ENCODE measurements around the gene UMAD1. TPM values are rescaled to one million over a fixed set of nuclear protein-coding genes. Genes with fewer than 3 reads are reported as not detected.

UMAD1 gene
- total and polyA plus RNA-seq, 2 of the 4 experiments (the other 2 are of a cell fraction): 5.2 to 8.4 TPM

DNA sequence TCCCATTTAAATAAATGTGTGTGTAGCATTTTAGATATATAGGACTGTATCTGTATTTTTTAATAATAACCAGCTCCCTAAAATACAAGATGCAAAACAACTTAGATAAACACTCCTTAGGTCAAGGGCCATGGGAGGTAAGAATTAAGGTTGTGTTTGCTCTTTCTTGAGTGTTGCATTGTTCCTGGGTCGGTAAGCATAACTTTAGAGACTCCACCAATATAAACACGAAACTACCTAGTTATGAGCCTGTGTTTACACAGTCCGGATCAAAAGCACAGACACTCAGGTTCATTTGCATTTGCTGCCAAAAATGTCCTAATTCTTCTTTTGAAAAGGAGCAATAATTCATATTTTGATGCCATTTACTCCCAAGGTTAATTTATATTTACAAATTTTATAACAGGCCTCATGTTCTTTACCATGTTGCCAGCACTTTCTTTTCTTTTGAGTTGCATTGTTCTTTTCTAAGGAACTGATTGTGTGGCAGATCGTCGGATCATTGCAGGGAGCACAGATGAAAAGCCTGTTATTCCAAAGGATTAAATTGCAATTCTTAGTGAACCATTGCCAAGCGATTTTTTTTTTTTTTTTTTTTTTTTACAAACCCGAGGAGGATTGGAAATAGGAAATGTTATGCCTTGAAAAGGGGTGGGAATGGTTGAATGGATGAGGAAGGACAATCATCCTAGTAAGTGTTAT lies 282.3 kb downstream of the UMAD1 start:
- H3K27me3 ChIP-seq (ENCODE audit: control insufficient read depth, insufficient read depth, low read length): no peaks in the 10 kb centered on the region
- no peak overlapping the region for H2BK120ac ChIP-seq (ENCODE audit: low read depth, low read length)
- H2AFZ ChIP-seq (replicated peaks; ENCODE audit: low read length, poor library complexity): no peak overlapping the region
- intact Hi-C loops (cut with micrococcal nuclease) (no loop called here), dilution Hi-C loops (cut with HindIII; ENCODE audit: low sequenced_read_pairs, unreplicated experiment) (no loop called here), in situ Hi-C loops (cut with MboI; ENCODE audit: low sequenced_read_pairs) (no loop called here)
- no peak for DNase-seq
- no peak overlapping the region for H3K23ac ChIP-seq (ENCODE audit: low read depth, low read length)
- no peak overlapping the region for H2AK5ac ChIP-seq (ENCODE audit: low read depth, low read length)
- BruUV-seq (replicated peaks): no TSS peak
- H3K18ac ChIP-seq (ENCODE audit: low read depth, low read length): no peak overlapping the region
- no peak overlapping the region for H2BK20ac ChIP-seq (ENCODE audit: low read depth, low read length)
- TF ChIP-seq NFE2L2 (IDR thresholded peaks at IDR 0.05; ENCODE audit: low read depth, low read length) (no peak), FOS (IDR thresholded peaks at IDR 0.05; ENCODE audit: low read depth, low read length) (no peak), POLR2A (IDR thresholded peaks at IDR 0.05; ENCODE audit: low read depth, low read length) (no peak), RFX5 (IDR thresholded peaks at IDR 0.05; ENCODE audit: low read depth, low read length) (no peak), MAZ (IDR thresholded peaks at IDR 0.05; ENCODE audit: borderline replicate concordance, low read depth, low read length) (no peak), SMC3 (IDR thresholded peaks at IDR 0.05; ENCODE audit: low read depth, low read length) (no peak), MXI1 (IDR thresholded peaks at IDR 0.05; ENCODE audit: borderline replicate concordance, low read depth, low read length) (no peak), CHD1 (IDR thresholded peaks at IDR 0.05; ENCODE audit: low read depth, low read length) (no peak), CEBPB (IDR thresholded peaks at IDR 0.05; ENCODE audit: low read depth, low read length) (no peak), RAD21 (IDR thresholded peaks at IDR 0.05; ENCODE audit: low read length) (no peak), RCOR1 (IDR thresholded peaks at IDR 0.05; ENCODE audit: insufficient replicate concordance, low read length) (no peak), MAFK (IDR thresholded peaks at IDR 0.05; ENCODE audit: low read depth, low read length) (no peak), BHLHE40 (IDR thresholded peaks at IDR 0.05; ENCODE audit: low read depth, low read length) (no peak)
- TF ChIP-seq, protein P1, sequence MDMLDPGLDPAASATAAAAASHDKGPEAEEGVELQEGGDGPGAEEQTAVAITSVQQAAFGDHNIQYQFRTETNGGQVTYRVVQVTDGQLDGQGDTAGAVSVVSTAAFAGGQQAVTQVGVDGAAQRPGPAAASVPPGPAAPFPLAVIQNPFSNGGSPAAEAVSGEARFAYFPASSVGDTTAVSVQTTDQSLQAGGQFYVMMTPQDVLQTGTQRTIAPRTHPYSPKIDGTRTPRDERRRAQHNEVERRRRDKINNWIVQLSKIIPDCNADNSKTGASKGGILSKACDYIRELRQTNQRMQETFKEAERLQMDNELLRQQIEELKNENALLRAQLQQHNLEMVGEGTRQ (IDR thresholded peaks at IDR 0.05; ENCODE audit: low read depth, low read length): no peak
- TF ChIP-seq, protein P2, sequence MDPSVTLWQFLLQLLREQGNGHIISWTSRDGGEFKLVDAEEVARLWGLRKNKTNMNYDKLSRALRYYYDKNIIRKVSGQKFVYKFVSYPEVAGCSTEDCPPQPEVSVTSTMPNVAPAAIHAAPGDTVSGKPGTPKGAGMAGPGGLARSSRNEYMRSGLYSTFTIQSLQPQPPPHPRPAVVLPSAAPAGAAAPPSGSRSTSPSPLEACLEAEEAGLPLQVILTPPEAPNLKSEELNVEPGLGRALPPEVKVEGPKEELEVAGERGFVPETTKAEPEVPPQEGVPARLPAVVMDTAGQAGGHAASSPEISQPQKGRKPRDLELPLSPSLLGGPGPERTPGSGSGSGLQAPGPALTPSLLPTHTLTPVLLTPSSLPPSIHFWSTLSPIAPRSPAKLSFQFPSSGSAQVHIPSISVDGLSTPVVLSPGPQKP (IDR thresholded peaks at IDR 0.05; ENCODE audit: borderline replicate concordance, low read depth, low read length): no peak
- TF ChIP-seq, protein P3, sequence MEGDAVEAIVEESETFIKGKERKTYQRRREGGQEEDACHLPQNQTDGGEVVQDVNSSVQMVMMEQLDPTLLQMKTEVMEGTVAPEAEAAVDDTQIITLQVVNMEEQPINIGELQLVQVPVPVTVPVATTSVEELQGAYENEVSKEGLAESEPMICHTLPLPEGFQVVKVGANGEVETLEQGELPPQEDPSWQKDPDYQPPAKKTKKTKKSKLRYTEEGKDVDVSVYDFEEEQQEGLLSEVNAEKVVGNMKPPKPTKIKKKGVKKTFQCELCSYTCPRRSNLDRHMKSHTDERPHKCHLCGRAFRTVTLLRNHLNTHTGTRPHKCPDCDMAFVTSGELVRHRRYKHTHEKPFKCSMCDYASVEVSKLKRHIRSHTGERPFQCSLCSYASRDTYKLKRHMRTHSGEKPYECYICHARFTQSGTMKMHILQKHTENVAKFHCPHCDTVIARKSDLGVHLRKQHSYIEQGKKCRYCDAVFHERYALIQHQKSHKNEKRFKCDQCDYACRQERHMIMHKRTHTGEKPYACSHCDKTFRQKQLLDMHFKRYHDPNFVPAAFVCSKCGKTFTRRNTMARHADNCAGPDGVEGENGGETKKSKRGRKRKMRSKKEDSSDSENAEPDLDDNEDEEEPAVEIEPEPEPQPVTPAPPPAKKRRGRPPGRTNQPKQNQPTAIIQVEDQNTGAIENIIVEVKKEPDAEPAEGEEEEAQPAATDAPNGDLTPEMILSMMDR (conservative IDR thresholded peaks at IDR 0.05; ENCODE audit: low read depth, low read length): no peak
- no peak overlapping the region for H2AK9ac ChIP-seq (replicated peaks; ENCODE audit: low read depth, low read length, poor library complexity)
- H3K9ac ChIP-seq (ENCODE audit: low read depth, low read length): no peak overlapping the region
- H3K4me3 ChIP-seq (ENCODE audit: insufficient read depth, low read depth, low read length): no peak overlapping the region
- ChIA-PET POLR2A (ENCODE audit: unreplicated experiment) (no interaction called here), CTCF (no interaction called here)
- H2BK5ac ChIP-seq (ENCODE audit: low read depth, low read length, poor library complexity, severe bottlenecking): no peak overlapping the region
- no peaks in the 10 kb centered on the region for H3K9me3 ChIP-seq (ENCODE audit: control insufficient read depth, insufficient read depth, low read length)
- no peaks in the 10 kb centered on the region for H3K79me1 ChIP-seq (ENCODE audit: low read depth in 1 of 2, low read length in 2 of 2)
- ATAC-seq (ENCODE audit: low read depth): no peak
- H3K9me1 ChIP-seq (ENCODE audit: insufficient read depth, low read length): no peaks in the 10 kb centered on the region
- H3K4me1 ChIP-seq (ENCODE audit: control insufficient read depth, insufficient read depth, low read length): no peaks in the 10 kb centered on the region; the same call in 1 of the 2 replicates
- no peak overlapping the region for H4K8ac ChIP-seq (ENCODE audit: low read depth in 2 of 2, low read length in 2 of 2)
- no peaks in the 10 kb centered on the region for H3K36me3 ChIP-seq (ENCODE audit: control insufficient read depth, insufficient read depth, low read length)
- no peak overlapping the region for H3K4ac ChIP-seq (ENCODE audit: low read depth, low read length)
- H3K14ac ChIP-seq (replicated peaks; ENCODE audit: low read depth, low read length): no peak overlapping the region
- H2BK15ac ChIP-seq (ENCODE audit: low read depth, low read length): no peak overlapping the region
- H3K27ac ChIP-seq (ENCODE audit: insufficient read depth, low read length): no peak overlapping the region
- H4K20me1 ChIP-seq (ENCODE audit: insufficient read depth, low read length): no peaks in the 10 kb centered on the region
- no peak overlapping the region for H3K4me2 ChIP-seq (ENCODE audit: low read depth, low read length)
- no peak overlapping the region for H3K56ac ChIP-seq (ENCODE audit: extremely low read depth, insufficient read depth, low read length)
- H4K5ac ChIP-seq (ENCODE audit: low read depth, low read length): no peak overlapping the region
- WGBS, 2 experiments (ENCODE audit: extremely low coverage in 2 of 2, insufficient read length in 1 of 2): no CpG with 5 or more reads among the region's 7 CpGs
- no peak overlapping the region for H4K91ac ChIP-seq (ENCODE audit: insufficient read depth, low read depth, low read length)
